Measurements from ENCODE around the gene COMMD3.

COMMD3 gene

GRCh38 chr10:22320591-22321155 is 4.5 kb downstream of the COMMD3 start, which contains the start of gene BMI1:
Gene BMI1 (plus strand): TSS chr10:22321099. CDS start chr10:22326450, 5,351 bp downstream.
- Histone ChIP-seq H3K27me3 (replicated peaks; ENCODE audit: control insufficient read depth, insufficient read depth, low read length) (no peaks in the 10 kb centered on the region), H3K4me3 (ENCODE audit: low read length) (peak within 1 kb of the TSS; percentile 93), H3K9me3 (ENCODE audit: control insufficient read depth, low read length) (no peaks in the 10 kb centered on the region), H3K9ac (ENCODE audit: low read length) (peak within 1 kb of the TSS; percentile 93), H3K36me3 (ENCODE audit: control insufficient read depth, insufficient read depth, low read length, severe bottlenecking) (no peaks in the 10 kb centered on the region), H3K4me1 (ENCODE audit: control insufficient read depth, insufficient read depth, low read length) (peaks cover 41% of the 10 kb centered on the region)
- peak; percentile 91 for DNase-seq (ENCODE audit: low read depth)

GRCh38 chr10:22321156-22321923 is 5.2 kb downstream of the COMMD3 start:
- Histone ChIP-seq H3K9me3 (ENCODE audit: control insufficient read depth, low read length) (no peaks in the 10 kb centered on the region), H3K4me1 (ENCODE audit: control insufficient read depth, insufficient read depth, low read length) (peaks cover 45% of the 10 kb centered on the region), H3K4me3 (ENCODE audit: low read length) (peak overlapping the region; percentile 87), H3K9ac (ENCODE audit: low read length) (peak overlapping the region; percentile 93), H3K27me3 (replicated peaks; ENCODE audit: control insufficient read depth, insufficient read depth, low read length) (no peaks in the 10 kb centered on the region), H3K36me3 (ENCODE audit: control insufficient read depth, insufficient read depth, low read length, severe bottlenecking) (no peaks in the 10 kb centered on the region)
- DNase-seq (ENCODE audit: low read depth): peak; percentile 85

- H3K27me3 ChIP-seq (replicated peaks; ENCODE audit: control insufficient read depth, insufficient read depth, low read length): no peaks in the 10 kb centered on the region
- H3K9me3 ChIP-seq (ENCODE audit: control insufficient read depth, low read length): no peaks in the 10 kb centered on the region
- peak overlapping the region; percentile 88 for H3K9ac ChIP-seq (ENCODE audit: low read length)
- H3K36me3 ChIP-seq (ENCODE audit: control insufficient read depth, insufficient read depth, low read length, severe bottlenecking): peaks cover 5% of the 10 kb centered on the region
- H3K4me1 ChIP-seq (ENCODE audit: control insufficient read depth, insufficient read depth, low read length): peaks cover 49% of the 10 kb centered on the region
- DNase-seq (ENCODE audit: low read depth): peak; percentile 63
- peak overlapping the region; percentile 93 for H3K4me3 ChIP-seq (ENCODE audit: low read length)
Observed at GRCh38 chr10:22321924-22322640, 5.9 kb downstream of the COMMD3 start.

GRCh38 chr10:22322641-22323160 is 6.5 kb downstream of the COMMD3 start:
- no peak for DNase-seq (ENCODE audit: low read depth)
- Histone ChIP-seq H3K36me3 (ENCODE audit: control insufficient read depth, insufficient read depth, low read length, severe bottlenecking) (peaks cover 10% of the 10 kb centered on the region), H3K4me3 (ENCODE audit: low read length) (peak overlapping the region; percentile 93), H3K27me3 (replicated peaks; ENCODE audit: control insufficient read depth, insufficient read depth, low read length) (no peaks in the 10 kb centered on the region), H3K9ac (ENCODE audit: low read length) (peak overlapping the region; percentile 88), H3K9me3 (ENCODE audit: control insufficient read depth, low read length) (no peaks in the 10 kb centered on the region), H3K4me1 (ENCODE audit: control insufficient read depth, insufficient read depth, low read length) (peaks cover 43% of the 10 kb centered on the region)

- Histone ChIP-seq H3K9ac (ENCODE audit: low read length) (no peak overlapping the region), H3K4me3 (ENCODE audit: low read length) (no peak overlapping the region), H3K27me3 (replicated peaks; ENCODE audit: control insufficient read depth, insufficient read depth, low read length) (no peaks in the 10 kb centered on the region), H3K4me1 (ENCODE audit: control insufficient read depth, insufficient read depth, low read length) (peaks cover 38% of the 10 kb centered on the region), H3K9me3 (ENCODE audit: control insufficient read depth, low read length) (no peaks in the 10 kb centered on the region), H3K36me3 (ENCODE audit: control insufficient read depth, insufficient read depth, low read length, severe bottlenecking) (peaks cover 20% of the 10 kb centered on the region)
- DNase-seq (ENCODE audit: low read depth): no peak
Observed at GRCh38 chr10:22323538-22324305, 7.5 kb downstream of the COMMD3 start.

GRCh38 chr10:22324413-22324812 is 8.2 kb downstream of the COMMD3 start:
- DNase-seq (ENCODE audit: low read depth): no peak
- Histone ChIP-seq H3K4me1 (ENCODE audit: control insufficient read depth, insufficient read depth, low read length) (peaks cover 38% of the 10 kb centered on the region), H3K9me3 (ENCODE audit: control insufficient read depth, low read length) (no peaks in the 10 kb centered on the region), H3K27me3 (replicated peaks; ENCODE audit: control insufficient read depth, insufficient read depth, low read length) (no peaks in the 10 kb centered on the region), H3K9ac (ENCODE audit: low read length) (no peak overlapping the region), H3K4me3 (ENCODE audit: low read length) (peak overlapping the region; percentile 82), H3K36me3 (ENCODE audit: control insufficient read depth, insufficient read depth, low read length, severe bottlenecking) (peaks cover 27% of the 10 kb centered on the region)

GRCh38 chr10:22324893-22325271 is 8.7 kb downstream of the COMMD3 start:
- DNase-seq (ENCODE audit: low read depth): no peak
- peaks cover 32% of the 10 kb centered on the region for H3K36me3 ChIP-seq (ENCODE audit: control insufficient read depth, insufficient read depth, low read length, severe bottlenecking)
- H3K4me3 ChIP-seq (ENCODE audit: low read length): peak overlapping the region; percentile 82
- H3K9ac ChIP-seq (ENCODE audit: low read length): peak overlapping the region; percentile 70
- no peaks in the 10 kb centered on the region for H3K9me3 ChIP-seq (ENCODE audit: control insufficient read depth, low read length)
- peaks cover 35% of the 10 kb centered on the region for H3K4me1 ChIP-seq (ENCODE audit: control insufficient read depth, insufficient read depth, low read length)
- H3K27me3 ChIP-seq (replicated peaks; ENCODE audit: control insufficient read depth, insufficient read depth, low read length): no peaks in the 10 kb centered on the region

GRCh38 chr10:22325272-22326144 is 9.3 kb downstream of the COMMD3 start:
- DNase-seq (ENCODE audit: low read depth): peak; percentile 92
- H3K9me3 ChIP-seq (ENCODE audit: control insufficient read depth, low read length): no peaks in the 10 kb centered on the region
- H3K9ac ChIP-seq (ENCODE audit: low read length): peak overlapping the region; percentile 70
- peaks cover 33% of the 10 kb centered on the region for H3K4me1 ChIP-seq (ENCODE audit: control insufficient read depth, insufficient read depth, low read length)
- peaks cover 37% of the 10 kb centered on the region for H3K36me3 ChIP-seq (ENCODE audit: control insufficient read depth, insufficient read depth, low read length, severe bottlenecking)
- no peaks in the 10 kb centered on the region for H3K27me3 ChIP-seq (replicated peaks; ENCODE audit: control insufficient read depth, insufficient read depth, low read length)
- peak overlapping the region; percentile 83 for H3K4me3 ChIP-seq (ENCODE audit: low read length)

GRCh38 chr10:22326145-22326702 is 10.0 kb downstream of the COMMD3 start:
- Histone ChIP-seq H3K9me3 (ENCODE audit: control insufficient read depth, low read length) (no peaks in the 10 kb centered on the region), H3K36me3 (ENCODE audit: control insufficient read depth, insufficient read depth, low read length, severe bottlenecking) (peaks cover 37% of the 10 kb centered on the region), H3K4me1 (ENCODE audit: control insufficient read depth, insufficient read depth, low read length) (peaks cover 33% of the 10 kb centered on the region), H3K9ac (ENCODE audit: low read length) (peak overlapping the region; percentile 69), H3K4me3 (ENCODE audit: low read length) (peak overlapping the region; percentile 83), H3K27me3 (replicated peaks; ENCODE audit: control insufficient read depth, insufficient read depth, low read length) (no peaks in the 10 kb centered on the region)
- DNase-seq (ENCODE audit: low read depth): no peak

- Histone ChIP-seq H3K4me3 (ENCODE audit: low read length) (no peak overlapping the region), H3K4me1 (ENCODE audit: control insufficient read depth, insufficient read depth, low read length) (peaks cover 18% of the 10 kb centered on the region), H3K36me3 (ENCODE audit: control insufficient read depth, insufficient read depth, low read length, severe bottlenecking) (peaks cover 42% of the 10 kb centered on the region), H3K27me3 (replicated peaks; ENCODE audit: control insufficient read depth, insufficient read depth, low read length) (no peaks in the 10 kb centered on the region), H3K9ac (ENCODE audit: low read length) (no peak overlapping the region), H3K9me3 (ENCODE audit: control insufficient read depth, low read length) (no peaks in the 10 kb centered on the region)
- no peak for DNase-seq (ENCODE audit: low read depth)
Observed at GRCh38 chr10:22329150-22329549, 13.0 kb downstream of the COMMD3 start.
